HG03432 (cell line): ENCODE data around the gene ELMOD3.
"Not testable (repeated sequence)": the region's sequence is repeated elsewhere in the genome, so short reads cannot be mapped to it uniquely, and the experiment has no call there.

Source experiments
- ATAC-seq: cut with Tn5 transposase; IDR thresholded peaks from one replicate; pipeline ENCODE4 v1.9.1; 2021; ENCODE audit warnings: mild to moderate bottlenecking, moderate library complexity; ENCODE audit not compliant: unreplicated experiment

The ELMOD3 gene

DNA sequence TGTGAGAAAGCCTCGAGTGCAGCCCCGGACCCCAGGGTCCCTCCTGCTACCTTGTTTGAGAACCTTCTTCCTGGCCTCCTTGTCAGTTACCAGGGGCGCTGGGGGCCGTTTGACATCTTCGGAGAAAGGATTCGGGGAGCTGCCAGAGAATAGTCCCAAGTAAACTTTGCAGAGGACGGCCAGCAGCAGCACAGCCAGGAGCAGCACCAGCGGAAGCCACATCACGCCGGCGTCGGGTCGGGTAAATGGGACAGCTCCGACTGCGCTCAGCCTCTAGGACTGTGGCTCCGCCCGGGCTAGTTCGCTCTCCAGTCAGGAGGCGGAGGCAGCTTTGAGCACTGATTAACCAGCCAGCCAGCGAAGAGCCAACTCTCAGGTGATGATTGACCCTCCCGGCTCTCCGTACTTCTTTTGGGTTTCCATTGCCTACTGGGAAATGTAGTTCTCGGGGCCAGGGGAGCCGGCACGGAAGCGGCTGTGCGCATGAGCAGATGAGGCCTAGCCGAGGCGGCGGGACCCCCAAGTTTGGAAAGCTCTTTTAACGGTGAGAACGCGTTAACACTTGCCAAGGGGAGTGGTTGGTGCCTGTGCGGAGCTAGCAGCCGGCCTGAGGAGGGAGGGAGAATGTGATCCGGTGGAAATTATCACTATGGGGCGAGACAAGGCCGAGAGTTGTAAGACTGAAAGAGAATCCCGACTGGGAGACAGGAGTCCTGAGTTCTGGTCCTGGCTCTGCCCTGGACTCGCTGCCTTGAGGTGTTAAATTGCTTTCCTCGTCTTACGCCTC, at the start of gene ELMOD3, which contains the start of gene RETSAT:
Gene ELMOD3, plus strand, starts transcription at position 484 of the 787 bp plus-strand sequence. CDS start 2,430 bp downstream, outside the sequence.
Gene RETSAT, minus strand, starts transcription at position 243 of the 787 bp plus-strand sequence. Its CDS starts 21 bp downstream, at position 222.
- peak; percentile 96 for ATAC-seq

DNA sequence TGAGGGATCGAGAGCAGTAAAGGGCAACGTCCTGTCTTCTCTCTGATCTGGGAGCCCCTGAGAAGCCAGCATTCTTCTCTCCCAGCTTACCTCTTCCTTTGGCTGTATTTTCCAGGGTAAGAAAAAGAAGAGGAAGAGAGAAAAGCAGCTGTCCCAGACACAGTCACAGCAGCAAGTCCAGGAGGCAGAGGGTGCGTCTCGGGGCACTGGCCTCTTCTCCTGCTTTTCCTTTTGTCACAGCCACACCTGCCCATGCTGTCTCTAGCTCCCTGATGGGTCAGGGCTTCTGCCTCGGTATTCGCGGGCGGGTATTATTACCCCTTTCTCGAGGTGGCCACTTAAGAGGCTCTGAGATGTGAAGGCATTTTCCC, 47.1 kb upstream of the ELMOD3 start:
- ATAC-seq, result no peak

DNA sequence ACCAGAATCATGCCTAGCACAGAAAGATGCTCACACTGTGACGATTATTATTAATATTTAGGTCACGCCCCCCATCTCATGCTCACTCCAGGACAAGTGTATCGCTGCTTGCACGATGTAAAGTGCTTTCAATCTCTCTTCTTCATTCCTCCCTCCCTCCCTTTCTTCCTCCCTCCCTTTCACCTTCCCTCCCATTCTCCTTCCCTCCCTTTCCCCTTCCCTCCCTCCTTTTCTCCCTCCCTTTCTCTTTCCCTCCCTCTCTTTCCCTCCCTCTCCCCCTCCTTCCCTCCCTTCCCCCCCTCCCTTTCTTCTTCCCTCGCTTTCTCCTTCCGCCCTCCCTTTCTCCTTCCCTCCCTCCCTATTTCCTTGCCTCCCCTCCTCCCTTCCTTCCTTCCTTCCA, 46.4 kb upstream of the ELMOD3 start:
- no peak for ATAC-seq

DNA sequence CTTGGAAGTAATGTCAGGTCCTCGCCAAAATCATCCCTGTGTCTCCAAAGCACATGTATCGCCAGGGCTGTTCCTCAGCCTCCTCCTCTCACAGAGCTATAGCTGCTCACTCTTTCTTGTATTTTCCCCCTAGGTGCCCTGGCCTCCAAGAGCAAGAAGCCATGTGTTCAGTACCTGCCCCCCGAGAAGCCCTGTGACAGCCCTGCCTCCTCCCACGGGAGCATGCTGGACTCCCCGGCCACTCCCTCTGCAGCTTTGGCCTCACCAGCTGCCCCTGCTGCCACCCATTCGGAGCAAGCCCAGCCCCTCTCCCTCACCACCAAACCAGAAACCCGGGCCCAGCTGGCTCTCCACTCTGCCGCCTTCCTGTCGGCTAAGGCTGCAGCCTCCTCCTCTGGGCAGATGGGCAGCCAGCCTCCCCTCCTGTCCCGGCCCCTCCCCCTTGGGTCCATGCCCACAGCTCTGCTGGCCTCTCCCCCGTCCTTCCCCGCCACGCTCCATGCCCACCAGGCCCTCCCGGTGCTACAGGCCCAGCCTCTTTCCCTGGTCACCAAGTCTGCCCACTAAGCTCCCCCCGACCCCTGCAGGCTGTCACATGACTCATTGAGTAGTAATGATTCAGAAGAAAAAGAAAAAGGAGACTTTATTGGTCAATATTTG, 45.5 kb upstream of the ELMOD3 start:
- no peak for ATAC-seq

DNA sequence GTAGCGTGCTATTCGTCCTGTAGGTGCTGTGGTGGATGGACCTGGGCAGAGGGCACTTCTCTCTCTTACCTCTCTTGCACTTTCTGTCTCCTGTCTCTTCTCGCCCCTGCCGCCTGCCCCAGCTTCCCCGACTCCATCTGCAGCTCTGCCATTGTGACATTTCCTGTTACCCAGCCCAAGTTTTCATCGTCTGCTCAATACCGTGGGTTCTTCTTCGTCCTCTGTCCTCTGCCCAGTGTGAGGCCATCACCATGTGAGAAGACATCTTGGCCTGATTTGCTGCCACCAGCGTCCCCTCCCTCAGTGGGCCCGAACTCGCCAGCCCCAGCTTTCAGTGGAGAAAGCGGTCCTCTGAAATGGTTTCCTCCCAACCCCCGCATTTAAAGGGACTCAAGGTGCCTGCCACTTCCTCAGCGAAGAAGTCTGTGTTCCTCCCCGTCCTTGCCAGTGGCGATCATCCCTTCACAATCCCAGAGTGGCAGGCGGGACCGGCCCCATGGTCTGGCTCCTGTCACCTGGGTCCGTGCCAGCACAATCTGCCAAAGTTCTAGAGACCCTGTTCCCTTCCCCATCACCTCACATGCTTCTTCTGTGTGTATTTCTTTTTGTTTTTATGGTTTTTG, 44.8 kb upstream of the ELMOD3 start:
- ATAC-seq, result peak; percentile 29

GRCh38 chr2:85310330-85310729, 44.2 kb upstream of the ELMOD3 start:
- ATAC-seq, result peak; percentile 58

DNA sequence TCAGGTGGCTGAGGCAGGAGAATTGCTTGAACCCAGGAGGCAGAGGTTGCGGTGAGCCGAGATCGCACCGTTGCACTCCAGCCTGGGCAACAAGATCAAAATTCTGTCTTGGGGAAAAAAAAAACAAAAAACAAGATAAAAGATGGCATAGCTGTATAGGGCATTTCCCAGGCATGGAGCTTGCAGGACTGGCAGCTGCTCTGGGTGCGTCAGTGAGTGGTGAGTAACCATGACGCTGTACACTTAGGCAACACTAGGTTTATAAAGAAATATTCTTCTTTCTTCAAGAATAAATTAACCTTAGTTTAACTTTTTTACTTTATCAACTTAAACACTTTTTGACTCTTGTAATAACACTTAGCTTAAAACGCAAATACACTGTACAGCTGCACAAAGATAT, 42.2 kb upstream of the ELMOD3 start:
- ATAC-seq, result no peak

- no peak for ATAC-seq
These were observed 39.7 kb upstream of the ELMOD3 start for GRCh38 chr2:85314884-85315242.

DNA sequence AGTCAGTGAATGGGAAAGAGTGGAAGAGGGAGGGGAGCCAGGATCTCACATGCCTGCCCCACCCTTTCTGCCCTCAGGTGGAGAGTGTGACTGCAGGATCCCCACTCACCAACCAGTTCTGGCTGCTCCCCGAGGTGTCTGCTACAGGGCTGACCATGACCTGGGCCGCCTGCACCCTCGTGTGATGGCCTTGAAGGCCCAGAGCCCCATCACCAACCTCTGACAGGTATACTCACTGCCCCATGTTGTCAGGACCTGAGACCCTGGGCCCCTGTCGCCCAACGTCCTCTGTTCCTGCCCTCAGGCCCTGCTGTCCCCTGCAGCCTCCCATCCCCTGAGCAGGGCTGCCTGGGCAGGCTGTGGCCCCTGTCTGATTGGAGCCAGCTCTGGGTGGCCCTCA, 38.6 kb upstream of the ELMOD3 start:
- ATAC-seq, result not testable (repeated sequence)

GRCh38 chr2:85318222-85319074, 36.1 kb upstream of the ELMOD3 start:
- ATAC-seq, result peak; percentile 58

DNA sequence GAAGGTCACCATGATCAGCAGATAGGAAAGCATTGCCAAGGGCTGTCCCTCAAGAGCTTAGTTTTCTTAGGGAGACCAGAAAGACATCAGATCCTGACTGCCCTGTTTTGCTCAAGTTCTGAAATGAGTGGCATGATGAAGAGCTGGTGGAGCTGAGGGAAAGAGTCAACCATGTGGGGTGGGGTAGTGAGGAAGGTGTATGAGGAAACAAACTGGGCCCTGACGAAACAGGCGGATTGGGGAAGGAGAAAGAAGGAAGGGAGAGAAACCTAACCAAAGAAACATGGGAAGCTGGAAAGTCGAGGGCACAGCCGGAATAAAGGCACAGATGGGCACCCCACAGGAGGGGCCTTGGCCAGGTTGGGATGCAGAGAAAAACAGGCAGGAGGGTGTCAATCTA, 34.8 kb upstream of the ELMOD3 start:
- ATAC-seq, result no peak

DNA sequence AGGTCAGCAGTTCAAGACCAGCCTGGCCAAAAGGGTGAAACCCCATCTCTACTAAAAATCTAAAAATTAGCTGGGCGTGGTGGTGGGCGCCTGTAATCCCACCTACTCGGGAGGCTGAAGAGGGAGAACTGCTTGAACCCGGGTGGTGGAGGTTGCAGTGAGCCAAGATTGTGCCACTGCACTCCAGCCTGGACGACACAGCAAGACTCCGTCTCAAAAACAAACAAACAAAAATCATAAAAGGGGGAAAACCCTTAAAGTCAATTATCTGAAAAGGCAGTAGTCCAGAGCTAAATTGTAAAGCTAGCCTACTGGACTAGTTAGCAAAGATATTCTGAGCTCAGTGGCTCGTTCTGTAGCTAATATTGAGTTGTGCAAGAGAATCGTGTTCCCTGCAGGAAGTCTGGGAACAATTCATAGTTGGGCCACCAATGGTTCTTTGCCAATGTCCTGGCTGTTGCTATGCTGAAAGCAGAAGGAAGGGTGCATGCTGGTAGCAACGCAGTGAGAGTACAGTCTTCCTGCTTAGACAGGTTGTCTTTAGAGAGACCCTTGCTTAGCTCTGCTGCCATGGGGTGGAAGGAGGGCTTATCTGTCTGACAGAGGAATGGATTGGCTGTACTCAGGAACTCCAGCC, 31.1 kb upstream of the ELMOD3 start:
- no peak for ATAC-seq

DNA sequence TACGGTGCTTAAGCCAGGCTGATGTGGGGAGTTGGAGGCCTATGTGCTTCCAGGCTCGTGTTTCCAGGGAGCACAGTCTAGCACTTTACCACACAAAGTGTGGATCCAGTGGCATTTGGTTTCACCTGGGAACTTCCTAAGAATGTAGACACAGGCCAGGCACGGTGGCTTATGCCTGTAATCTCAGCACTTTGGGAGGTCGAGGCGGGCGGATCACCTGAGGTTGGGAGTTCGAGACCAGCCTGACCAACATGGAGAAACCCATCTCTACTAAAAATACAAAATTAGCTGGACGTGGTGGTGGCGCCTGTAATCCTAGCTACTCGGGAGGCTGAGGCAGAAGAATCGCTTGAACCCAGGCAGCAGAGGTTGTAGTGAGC, 30.6 kb upstream of the ELMOD3 start:
- ATAC-seq, result not testable (repeated sequence)

DNA sequence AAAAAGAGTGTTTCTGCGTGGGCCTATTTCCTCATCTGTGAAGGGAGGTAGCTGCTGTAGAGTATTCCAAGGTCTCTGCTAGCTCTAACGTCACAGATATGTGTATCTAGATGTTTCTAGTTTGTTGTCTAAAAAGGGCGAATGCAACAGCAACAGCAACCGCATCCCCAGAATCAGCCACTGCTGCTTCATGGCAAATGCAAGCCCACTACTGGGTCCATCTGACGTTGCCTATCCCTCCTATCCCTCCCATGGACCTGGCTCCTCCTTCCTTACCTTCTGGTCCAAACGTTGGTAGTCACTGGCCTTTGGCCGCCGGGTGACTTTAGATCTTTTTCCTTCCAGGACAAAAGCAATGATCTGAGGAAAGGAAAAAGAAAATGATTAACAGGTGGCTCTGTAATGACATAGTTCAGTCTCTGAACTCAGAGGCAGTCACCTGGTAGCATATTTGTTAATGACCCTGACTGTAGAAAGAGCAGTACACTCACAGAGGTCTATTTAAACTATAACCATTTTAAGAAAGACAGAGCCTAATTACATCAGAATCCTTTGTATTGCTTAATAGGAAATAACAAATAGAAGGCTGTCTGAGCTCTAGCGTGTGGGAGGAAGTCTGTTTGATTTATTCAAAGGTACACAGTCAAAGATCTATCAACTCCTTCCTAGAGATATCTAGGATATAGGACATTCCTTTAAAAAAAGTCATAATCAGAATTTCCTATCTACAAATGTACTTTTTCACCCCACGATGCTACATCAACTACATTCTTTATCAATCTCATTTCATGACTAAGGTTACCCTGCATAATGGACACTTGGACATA, 29.7 kb upstream of the ELMOD3 start:
- ATAC-seq, result no peak

- no peak for ATAC-seq
These were observed 29.1 kb upstream of the ELMOD3 start for GRCh38 chr2:85325466-85325811.

DNA sequence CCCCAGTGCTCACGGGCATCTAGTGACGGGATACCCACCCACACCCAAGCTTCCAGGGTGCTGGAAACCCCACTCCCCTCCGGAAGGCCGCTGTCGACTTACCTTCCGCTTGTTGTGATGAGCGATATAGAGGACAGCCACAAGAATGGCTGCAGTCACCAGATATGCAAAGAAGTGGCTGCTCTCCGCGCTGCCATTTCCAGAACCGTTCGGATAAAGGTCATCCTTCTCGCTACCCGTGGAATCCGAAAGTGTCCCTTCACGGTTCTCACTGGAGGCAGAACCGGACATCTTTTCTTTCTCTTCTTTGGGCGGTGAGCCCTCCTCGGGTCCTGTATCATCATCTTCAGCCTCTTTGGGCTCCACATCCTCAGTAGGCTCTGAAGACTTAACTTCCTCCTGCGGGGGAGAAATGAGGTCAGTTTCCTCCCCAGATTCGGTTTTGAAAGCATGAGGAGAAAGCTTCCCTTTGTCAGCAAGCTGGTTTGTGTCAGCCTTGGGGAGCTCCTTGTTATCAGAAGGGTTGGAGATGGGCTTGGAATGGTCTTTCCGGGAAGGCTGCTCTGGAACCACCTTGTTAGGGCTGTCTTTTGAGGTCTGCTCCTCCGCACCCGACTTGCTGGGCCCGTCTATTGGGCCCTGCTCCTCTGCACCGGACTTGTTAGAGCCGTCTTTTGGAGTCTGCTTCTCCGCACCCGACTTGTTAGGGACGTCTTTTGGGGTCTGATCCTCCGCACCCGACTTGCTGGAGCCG, 28.0 kb upstream of the ELMOD3 start:
- ATAC-seq, result peak; percentile 32

- ATAC-seq, result peak; percentile 36
These were observed 27.3 kb upstream of the ELMOD3 start for GRCh38 chr2:85327160-85327821.

- peak; percentile 91 for ATAC-seq
These were observed 26.5 kb upstream of the ELMOD3 start, which contains the start of gene TGOLN2 for GRCh38 chr2:85327822-85328617. TGOLN2 (minus strand) TSS chr2:85327989; CDS start chr2:85327962, 27 bp downstream.
